Activated T-cell treated with anti-CD3 and anti-CD28 coated beads, Interleukin-2, amount 50 U/mL, for 1 hour (primary cell): ENCODE results near the gene DOK6.
"Not testable (repeated sequence)": the region's sequence is repeated elsewhere in the genome, so short reads cannot be mapped to it uniquely, and the experiment has no call there.

Source experiments
- DNase-seq: peaks from one replicate; pipeline ENCODE4 v3.0.0-alpha.2; 2020

DOK6 gene

DNA sequence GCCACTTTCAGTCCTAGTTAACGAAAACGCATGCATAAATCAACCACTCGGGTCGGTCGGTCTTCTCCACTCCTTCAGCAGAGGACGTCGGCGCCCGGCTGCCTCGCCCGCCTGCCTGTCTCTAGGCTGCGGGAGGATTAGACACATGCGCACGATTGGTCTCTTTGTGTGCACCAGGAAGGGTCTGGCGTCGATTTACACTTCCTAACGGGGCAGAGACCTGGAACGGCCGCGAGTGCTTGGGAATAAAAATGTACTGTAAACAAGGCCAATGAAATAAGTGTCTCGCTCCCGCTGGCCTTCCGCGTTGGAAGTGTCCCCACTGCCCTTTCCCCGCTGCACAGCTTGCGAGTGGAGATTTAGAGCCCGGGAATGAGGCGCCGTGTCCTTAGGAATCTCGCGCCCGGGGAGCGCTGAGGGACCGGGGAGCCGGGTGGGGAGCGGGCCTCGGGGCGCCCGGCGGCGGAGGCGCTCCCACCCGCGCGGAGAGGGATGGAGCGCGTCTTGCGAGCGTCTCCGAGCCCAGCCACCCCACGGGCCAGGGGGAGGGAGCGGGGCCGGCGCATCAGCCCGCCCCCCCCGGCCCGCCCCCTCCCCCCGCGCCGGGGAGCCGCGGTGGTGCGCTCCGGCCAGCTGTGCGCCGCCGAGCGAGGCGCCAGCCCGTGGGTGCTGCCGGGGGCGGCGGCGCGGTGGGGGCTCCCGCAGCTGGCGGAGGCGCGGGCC lies at the start of gene DOK6:
DOK6 (plus strand) TSS at position 636 of the 723 bp plus-strand sequence.
- DNase-seq = no peak

DNA sequence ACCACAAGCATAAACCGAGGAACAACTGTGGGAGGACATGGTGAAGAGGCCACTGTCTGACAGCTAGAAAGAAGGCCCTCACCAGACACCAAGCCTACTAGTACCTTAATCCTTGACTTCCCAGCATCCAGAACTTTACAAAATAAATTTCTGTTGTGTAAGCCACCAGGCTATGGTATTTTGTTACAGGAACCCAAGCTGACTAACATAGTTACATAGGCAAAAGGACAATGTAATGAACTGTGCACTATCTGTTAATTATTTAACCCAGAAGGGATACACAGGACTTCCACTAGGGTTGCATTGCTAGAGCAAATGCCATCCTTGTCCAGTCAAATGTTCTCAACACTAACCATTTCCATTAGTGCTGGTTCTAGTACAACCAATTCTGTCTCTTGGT lies 47.7 kb upstream of the DOK6 start:
- no peak for DNase-seq

DNA sequence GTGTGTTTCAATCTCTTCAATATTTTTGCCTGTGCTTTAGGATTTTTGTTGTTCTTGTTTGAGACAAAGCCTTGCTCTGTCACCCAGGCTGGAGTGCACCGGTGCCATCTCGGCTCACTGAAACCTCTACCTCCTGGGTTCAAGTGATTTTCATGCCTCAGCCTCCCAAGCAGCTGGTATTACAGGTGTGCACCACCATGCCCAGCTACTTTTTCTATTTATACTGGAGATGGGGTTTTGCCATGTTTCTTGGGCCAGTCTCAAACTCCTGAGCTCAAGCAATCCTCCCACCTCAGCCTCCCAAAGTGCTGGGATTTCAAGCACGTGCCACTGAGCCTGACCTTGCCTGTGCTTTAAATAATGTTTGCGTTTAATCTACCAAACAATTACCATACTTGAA lies 43.1 kb upstream of the DOK6 start:
- DNase-seq = no peak

DNA sequence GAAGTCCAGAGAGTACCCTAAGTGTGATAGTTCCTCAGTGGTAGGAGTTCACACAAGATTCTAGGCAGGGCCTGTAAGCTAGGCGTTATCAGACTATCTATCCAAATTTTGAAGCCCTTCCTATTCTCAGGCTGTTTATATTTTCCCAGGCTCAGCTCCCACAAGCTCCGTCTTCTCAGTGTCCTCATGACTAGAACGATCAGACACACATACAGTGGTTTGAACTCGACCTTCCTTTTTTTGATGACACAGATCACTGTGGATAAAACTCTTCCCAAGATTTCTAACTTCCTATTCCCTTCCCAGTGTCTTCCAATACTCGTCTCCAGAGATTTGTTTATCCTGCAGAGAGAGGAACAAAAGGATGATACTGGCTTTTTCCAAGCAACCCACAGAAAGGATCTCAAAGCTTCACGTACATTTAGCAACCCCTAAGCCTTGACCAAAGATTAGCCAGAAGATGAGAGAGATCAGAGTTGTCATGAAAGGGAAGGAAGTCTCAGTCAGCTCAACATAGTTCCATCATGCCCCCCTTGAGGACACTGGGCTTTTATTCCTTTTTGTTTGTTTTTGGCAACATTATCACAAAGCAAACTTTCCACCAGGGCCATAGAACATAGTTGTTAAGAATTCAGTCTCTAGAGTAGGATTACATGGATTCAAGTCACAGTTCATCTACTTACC lies 42.3 kb upstream of the DOK6 start:
- no peak for DNase-seq

DNA sequence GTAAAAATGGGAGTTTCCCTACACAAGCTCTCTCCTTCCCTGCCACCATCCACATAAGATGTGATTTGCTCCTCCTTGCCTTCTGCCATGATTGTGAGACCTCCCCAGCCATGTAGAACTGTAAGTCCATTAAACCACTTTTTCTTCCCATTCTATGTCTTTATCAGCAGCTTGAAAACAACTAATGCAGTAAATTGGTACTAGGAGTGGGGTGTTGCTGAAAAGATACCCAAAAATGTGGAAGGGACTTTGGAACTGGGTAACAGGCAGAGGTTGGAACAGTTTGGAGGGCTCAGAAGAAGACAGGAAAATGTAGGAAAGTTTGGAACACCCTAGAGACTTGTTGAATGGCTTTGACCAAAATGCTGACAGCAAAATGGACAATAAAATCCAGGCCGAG lies 40.9 kb upstream of the DOK6 start:
- not testable (repeated sequence) for DNase-seq

DNA sequence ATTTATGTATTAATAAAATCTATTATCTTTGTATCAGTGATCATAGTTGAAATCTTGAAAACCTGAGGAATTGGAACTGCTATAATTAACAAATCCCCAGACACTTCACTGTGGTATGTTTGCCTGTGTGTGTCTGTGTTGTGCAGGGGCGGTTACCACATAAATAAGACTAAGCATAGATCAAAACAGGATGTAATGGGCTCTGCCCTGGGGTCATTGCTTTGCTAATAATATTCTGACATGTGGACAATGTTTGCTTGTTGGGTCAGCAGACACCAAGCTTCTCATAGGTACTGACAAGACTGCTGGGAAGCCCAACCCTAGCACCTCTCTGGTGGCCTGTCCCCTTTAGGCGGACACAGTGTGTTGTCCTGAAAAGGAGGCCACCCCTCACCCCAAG lies 35.8 kb upstream of the DOK6 start:
- DNase-seq = no peak

DNA sequence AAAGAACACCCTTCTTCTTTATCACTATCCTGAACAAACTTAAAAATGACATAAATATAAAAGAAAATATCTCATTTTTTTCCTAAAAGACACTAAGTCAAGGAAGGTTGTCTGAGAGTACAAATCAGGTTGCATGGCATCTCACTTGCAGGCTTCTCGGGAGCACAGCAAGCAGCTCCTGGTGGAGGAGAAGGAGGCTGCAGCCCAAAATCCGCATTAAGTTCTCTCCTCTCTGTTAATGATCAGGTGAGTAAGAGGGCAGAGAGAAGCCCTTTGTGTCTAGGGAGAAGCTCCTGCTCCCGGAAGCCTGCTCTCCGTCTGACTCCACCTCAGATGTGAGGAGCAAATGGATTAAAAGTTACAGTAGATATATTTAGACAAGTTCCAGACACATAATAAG lies 35.0 kb upstream of the DOK6 start:
- DNase-seq = no peak

DNA sequence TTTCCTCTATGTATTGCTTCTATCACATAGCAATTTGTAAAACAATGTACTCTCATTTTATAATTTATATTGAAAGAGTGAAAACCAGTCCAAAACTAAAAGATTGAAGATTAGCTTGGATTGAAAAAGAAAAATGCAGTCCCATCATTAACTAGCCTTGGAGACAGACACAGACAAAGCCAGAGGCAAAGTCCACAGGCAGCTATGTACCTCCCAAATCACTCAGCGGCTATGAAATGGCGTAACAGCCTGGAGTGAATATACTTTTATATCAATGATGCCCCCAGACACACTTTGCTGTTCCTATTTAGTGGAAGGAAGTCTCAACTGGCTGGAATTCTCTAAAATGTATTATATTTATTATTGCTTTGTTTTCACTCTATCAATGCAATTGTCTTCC lies 33.6 kb upstream of the DOK6 start:
- DNase-seq = no peak

DNA sequence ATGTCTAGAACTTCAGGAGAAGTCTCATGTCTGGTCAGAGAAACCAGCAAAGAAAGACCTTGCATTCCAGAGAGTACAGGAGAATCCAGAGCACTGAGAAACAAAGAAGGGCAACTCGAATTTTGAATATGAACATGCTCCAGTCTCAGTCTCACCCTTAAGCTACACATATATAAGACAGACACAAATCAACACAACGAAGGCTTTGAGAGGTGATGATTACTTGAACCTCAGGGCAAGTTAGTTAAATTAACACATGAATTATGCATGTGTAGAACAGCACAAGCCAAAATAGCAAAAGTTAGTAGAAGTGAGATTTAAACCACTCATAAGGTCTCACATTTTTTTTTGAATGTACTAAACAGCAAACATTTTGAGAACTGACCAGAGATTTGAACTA lies 29.0 kb upstream of the DOK6 start:
- no peak for DNase-seq

DNA sequence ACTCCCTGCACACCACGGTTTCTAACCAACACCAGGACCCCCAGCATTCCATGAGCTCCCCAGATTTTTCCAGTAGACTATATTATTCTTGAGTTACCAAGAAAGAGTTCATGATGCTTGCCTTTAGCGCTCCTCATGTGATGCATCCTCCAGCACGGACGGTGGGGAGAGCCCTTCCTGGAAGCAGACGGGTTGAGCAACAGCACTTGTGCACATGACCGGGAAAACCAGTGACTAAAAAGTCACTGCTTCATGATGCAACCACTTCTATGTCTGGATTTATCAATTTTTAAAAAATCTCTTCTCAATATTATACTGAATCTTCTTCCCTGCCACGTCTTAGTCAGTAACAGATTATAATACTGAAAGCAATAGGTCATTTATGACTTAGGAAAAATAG lies 20.4 kb upstream of the DOK6 start:
- DNase-seq = no peak

DNA sequence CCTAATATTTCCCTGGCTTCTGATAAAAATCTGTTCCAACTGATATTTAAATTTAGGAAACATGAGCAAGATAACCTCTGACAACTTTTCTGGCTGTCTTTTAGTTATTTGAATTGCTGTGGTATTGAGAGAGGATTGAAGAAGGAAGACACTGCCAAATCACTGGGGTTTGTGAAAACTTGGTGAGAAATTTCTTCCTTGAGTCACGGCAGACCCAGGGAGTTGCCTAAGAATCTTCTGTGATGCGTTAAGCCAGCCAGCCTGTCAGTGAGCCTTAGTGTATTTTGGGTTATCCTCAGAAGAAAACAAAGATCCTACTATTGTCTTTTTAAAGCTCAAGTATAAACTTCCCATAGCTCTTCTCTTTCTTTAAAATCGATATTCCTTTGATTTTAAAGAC lies 17.5 kb upstream of the DOK6 start:
- no peak for DNase-seq

DNA sequence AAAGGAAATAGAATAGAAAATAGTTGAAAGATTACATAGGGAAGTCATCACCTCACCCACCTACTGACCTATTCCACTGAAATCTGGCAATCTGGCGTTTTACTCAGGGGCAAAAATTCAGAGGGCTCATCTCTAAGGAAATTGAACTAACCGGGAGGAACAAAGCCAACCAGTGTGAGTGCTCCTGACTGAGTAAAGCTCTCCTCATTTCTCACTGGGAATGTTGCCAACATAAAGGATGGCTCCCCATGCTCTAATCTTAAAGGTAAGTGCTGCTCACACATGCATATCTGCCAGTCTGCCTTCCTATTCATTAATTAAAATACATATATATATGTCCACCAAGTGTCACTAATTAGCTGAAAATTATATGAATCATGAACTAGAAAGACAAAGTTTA lies 13.5 kb upstream of the DOK6 start:
- DNase-seq = no peak

DNA sequence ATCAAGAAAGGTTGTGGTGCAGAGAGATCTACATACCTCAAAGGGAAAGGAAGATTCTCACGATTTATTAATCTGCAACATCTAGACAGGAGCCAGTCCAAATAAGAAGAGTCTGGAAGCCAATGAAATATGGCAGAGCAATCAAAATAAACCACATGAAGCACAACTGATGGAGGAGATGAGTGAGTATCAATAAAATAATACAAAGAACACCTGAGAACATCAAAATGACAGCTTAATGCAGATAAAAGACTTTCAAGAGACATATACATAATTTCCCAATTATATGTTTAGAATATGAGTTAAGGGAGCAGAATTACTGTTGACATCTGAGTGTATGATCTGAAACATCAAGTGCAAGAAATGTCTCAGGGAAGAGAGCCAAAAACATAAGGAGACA lies 12.5 kb upstream of the DOK6 start:
- DNase-seq = no peak

DNA sequence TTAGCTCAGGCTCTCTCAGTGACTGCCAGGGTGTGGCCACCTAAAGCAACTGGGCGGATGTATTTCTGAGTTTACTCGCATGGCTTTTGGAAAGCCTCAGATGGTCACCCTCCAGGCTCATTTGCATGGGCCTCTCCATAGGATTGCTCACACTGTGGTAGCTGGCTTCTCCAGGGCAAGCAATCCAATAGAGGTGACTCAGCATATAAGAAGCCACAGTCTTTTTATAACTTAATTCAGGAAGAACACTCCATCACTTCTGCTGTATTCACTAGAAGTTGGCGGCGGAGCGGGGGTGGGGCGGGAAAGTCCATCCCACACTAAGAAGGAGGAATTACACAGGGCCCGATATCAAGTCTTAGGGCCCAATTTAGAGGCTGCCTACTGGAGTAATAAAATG lies 3.6 kb upstream of the DOK6 start:
- no peak for DNase-seq

DNA sequence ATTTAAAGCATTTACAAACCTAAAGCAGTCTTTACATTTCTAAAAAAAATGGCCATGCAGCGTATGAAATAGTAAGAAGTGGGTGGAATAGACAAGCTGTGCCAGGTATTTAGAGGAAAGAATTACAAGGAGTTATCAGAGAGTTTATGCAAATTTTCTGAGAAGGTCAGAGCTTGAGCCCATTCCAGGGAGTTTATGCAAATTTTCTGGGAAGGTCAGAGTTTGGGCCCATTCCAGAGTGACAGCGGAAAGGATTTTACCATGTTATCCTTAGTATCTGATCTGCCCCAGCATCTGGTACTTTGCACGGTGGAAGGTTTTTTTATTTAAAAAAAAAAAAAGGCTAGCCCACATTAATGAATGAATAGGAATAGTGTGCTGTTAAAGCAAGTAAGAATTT lies 1.4 kb upstream of the DOK6 start:
- no peak for DNase-seq

DNA sequence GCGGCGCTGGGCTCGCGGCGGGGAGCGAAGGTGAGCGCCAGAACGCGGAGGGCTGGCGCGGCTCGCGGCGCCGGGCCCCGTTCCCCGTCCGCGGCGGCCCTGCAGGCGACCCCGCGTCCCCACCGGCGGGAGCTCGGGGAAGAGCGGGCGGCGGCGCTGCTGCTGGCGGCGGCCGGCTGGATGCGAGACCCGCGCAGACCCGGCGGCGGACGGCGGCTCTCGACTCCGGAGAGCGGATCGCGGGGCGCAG lies 213 bp downstream of the DOK6 start:
- no peak for DNase-seq

DNA sequence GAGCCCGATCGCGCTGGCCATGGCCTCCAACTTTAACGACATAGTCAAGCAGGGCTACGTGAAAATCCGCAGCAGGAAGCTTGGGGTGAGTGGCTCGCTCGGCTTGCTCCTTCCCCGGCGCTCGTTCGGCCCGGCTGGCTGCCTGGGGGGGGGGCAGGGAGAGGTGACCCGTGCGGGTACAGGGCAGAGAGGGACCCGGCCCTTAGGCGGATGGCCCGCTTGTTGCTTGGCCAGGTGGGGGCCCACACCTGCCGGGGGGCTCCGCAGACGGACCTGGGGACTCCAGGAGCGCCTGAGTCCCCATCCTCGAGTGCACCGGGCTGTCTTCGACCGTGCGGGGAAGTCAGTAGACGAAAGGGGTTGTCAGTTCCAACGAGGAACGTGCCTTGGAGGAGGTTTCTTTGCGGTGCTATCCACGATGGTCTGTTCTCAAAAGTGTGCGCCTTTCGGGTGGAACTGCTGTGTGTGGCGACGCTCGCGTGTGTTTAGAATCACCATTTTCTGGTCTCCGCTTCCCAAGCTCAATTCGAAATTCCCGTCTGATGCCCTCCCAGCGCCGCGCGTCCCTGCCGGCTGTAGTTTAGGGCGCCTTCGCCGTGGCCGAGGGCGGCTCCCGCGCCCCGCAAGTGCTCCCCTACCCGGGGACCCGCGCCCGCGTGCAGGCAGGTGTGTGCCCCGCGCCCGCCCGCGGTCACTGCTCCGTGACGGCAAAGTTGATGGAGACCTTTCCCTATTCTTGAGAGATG lies 711 bp downstream of the DOK6 start:
- no peak for DNase-seq

DNA sequence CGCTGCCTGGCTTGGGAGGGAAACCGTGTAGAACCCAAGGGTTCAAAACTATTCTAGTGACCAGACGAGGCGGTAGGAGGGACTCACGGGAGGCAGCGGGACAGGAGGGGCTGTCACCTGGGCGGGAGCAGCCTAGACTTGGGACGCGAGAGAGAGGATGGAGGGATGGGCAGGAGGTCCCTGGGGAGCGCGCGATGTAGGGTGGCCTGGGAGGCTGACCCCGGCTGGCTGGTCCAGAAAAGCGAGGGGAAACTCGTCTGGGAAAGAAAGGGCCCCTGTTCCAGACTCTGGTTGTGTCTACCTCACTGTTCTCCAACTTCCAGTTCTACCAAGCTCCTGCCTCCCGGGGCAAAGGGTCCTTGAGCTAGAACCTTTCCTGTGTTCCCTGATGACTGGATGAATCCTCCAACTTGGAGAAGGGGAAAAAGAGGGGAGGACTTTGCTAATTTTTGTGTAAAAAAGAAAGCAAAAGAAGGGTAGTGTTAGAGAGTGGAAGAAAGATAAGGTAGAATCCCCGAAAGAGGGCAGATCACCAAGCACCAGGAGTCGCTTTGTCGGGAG lies 1.4 kb downstream of the DOK6 start:
- DNase-seq = no peak

DNA sequence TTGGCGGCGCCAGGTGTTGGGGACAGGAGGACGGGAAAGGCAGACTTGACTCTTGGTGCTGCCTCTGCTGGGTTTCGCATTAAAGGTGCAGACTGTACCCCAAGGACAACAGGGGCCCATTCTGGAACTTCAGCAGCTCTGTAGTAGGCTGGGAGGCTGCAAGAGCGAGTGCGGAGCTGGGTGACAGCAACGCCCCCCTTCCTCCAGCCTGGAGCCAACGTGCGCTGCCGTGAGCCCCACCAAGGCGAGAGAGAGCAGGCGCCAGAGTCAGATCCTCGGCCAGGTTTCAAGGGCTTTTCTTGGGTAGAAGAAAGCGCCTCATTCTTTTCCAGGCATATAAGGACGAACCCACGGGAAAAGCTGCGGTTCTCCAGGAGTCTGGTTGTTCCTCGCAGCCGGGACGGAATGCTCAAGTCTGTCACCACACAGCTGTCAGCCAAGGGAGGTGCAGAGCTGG lies 1.9 kb downstream of the DOK6 start:
- DNase-seq = no peak

DNA sequence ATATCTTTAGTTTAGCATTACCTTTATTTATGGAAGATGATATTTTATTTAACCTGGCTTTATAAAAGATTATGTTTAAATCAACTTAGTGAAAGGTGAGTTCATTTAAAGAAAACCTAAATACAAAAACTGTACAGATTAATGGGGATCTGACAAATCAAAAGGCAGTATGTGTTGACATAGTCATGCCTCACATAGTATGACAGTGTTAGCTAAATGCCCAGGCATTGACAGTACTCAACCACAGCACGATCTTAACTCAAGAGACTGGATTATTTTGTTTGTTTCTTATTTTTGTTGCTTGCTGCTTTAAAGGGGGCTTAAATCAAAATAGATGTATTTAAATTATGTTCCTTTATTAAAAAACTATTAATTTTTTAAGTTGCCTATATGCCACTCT lies 7.8 kb downstream of the DOK6 start:
- no peak for DNase-seq

DNA sequence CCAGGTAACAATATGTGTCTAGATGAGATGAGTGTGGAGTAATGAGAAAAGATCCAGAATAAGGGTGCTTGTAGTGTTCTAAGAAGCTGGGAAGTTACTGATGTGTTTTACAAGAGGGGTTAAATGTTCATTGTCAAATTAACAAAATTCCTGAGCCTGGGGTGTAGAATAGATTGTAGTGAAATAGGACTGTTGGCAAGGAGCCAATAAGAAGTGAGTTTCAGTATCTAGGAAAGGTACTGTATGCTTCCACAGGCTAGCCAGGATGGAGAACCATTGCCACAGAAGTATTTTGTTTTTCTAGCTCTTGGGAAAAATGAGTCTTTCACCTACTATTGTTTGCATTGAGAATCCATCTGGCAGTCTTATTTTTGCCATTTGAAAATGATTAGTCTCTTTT lies 10.5 kb downstream of the DOK6 start:
- no peak for DNase-seq

DNA sequence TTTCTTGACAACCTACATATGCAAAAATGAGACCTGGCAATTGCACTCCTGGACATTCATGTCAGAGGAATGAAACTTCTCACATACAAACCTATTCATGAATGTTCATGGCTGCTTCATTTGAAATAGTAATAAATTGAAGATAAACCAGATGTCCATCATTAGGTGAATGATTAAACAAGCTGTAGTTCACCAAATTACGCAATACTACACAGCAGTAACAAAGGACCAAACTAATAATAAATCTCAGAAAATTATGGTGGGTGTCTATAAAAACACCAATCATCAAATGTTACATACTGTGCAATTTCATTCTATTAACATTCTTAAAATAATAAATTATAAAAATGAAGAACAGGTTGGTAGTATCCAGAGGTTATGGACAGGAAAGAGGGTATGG lies 13.5 kb downstream of the DOK6 start:
- DNase-seq = no peak

DNA sequence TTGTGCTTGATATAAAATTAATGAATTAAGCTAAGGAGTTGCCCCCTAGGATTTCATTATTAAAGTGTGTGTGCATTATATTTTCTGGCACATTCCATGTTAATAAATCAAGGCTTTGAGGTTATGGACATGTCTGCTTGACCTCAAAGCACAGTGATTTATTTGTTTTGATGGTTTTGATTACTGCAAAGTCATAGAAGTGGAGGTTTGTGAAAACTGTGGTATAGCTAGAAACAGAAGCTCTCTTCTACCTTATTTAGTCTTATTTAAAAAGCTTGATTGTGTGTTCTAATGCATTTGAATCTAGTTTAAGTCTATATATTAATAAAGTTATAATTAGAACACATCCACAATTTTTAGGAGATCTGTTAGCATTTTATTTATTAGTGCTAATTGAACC lies 32.2 kb downstream of the DOK6 start:
- no peak for DNase-seq

DNA sequence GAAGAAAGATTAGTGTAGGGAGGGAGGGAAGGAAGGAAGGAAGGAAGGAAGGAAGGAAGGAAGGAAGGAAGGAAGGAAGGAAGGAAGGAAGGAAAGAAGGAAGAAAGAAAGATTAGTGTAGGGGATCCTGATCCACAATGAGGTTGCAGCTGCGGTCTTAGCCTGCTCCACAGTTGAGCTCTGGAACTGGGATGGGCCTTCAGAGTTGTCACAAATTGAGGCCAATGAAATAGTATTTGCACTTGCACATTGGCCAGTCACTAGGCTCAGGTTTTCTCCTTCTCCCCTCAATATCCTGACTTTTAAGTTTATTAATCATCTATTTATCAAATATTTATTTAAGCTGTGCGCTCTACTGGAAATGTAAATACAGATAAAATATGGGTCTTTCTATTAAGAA lies 34.3 kb downstream of the DOK6 start:
- no peak for DNase-seq
